HG03135 (cell line): ENCODE measurements around the gene CCDC142.
A peak's percentile ranks its signal among the peaks of the same experiment; 100 is the strongest.

ENCODE experiments used
- ATAC-seq: cut with Tn5 transposase; IDR thresholded peaks from one replicate; pipeline ENCODE4 v1.9.1; 2021; ENCODE audit warnings: mild to moderate bottlenecking, moderate library complexity; ENCODE audit not compliant: unreplicated experiment

The CCDC142 gene, protein sequence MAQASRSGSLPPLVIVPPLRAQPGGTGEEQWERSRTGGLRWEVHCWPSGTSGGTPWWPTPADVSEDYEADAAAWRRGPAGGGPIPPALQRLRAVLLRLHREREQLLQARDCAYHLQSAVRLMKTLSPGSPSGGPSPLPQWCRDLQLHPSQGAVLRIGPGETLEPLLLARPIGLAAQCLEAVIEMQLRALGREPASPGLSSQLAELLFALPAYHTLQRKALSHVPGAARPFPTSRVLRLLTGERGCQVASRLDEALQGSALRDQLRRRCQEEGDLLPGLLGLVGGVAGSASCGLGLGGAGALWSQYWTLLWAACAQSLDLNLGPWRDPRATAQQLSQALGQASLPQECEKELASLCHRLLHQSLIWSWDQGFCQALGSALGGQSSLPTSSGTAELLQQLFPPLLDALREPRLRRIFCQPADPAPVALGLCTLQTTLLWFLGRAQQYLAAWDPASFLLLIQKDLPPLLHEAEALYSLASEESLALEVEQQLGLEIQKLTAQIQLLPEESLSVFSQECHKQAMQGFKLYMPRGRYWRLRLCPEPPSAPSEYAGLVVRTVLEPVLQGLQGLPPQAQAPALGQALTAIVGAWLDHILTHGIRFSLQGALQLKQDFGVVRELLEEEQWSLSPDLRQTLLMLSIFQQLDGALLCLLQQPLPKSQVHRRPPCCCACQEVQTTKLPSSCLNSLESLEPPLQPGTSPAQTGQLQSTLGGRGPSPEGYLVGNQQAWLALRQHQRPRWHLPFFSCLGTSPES

DNA sequence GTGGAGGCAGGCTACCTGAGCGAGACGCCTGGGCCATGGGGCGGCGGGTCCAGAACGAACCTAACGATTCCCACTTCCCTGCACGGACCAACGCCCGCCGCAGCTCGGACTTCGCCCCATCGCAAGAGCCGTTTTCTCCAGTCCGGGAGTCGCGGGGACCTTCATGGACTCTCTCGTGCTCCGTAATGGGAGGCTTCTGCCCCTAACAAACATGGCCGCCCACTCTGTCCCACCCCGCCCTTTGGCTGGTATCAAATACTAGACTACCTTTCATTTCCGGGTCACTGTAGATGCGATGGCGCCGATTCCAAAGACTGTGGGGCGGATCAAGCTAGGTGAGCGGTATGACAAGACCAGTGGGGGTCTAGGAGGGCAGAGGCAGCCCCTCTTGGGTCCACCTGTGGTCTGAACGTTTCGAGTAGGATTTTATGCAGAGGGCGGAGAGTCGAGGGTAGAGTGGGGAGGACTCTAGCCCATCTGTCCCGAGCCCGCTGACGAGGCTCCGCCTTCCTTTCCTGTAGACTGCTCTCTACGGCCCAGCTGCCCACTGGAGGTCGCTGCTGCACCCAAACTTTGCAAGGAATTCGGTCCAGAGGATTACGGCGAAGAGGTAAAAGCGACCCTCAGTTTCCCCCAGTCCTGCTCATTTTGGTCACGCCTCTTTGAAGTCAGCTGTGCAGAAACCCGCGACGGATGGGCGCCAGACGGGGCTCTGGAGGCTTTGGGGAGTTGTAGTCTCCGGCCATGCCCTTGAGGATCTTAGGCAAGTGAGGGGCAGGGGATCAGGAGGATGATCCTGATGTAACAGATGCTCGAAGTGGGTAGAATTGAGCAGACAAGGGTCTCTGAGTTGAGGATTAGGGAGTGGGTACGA lies at the start of gene CCDC142, which contains the start of gene TTC31:
Gene CCDC142, minus strand, starts transcription at position 198 of the 874 bp plus-strand sequence. Its CDS starts 161 bp downstream, at position 37.
Gene TTC31, plus strand, starts transcription at position 281 of the 874 bp plus-strand sequence. Its CDS starts 15 bp downstream, at position 296.
- ATAC-seq, result peak; percentile 86

DNA sequence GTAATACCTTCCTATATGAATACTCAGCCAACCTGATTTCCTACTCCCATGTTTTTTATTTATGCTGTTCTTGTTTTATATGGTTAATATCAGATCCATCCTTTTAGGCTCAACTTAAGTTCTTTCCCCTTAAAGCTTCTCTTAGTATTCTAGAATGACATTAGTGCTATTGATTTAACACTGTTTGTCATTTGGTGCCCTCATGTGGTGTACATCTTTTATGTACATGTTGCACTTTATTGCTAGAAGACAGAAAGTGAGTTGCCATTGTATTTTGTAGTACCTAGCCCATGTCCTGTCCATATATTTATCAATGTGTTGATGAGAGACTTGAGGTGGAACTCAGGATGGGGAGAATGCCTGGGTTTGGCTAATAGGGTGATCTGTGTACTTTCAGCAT lies 49.4 kb upstream of the CCDC142 start:
- ATAC-seq, result no peak

DNA sequence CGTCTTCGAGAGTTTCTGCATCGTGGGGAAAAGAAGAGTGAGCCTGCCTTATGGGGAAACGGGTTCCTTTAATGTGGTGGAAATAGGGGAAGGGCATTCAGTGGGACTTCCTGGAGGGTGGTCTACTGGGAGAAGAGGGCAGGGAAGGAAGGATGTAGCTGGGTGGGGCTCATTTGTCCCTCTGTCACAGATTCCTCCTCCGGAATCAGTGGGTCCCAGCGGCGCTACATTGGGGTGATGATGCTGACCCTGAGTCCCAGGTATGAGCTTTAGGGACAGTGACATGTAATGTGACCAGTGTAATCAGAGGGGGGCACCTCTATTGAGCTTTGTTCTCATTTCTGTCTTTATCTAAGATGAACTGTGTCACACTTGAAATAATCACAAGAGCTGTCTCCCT lies 48.9 kb upstream of the CCDC142 start:
- ATAC-seq, result no peak

DNA sequence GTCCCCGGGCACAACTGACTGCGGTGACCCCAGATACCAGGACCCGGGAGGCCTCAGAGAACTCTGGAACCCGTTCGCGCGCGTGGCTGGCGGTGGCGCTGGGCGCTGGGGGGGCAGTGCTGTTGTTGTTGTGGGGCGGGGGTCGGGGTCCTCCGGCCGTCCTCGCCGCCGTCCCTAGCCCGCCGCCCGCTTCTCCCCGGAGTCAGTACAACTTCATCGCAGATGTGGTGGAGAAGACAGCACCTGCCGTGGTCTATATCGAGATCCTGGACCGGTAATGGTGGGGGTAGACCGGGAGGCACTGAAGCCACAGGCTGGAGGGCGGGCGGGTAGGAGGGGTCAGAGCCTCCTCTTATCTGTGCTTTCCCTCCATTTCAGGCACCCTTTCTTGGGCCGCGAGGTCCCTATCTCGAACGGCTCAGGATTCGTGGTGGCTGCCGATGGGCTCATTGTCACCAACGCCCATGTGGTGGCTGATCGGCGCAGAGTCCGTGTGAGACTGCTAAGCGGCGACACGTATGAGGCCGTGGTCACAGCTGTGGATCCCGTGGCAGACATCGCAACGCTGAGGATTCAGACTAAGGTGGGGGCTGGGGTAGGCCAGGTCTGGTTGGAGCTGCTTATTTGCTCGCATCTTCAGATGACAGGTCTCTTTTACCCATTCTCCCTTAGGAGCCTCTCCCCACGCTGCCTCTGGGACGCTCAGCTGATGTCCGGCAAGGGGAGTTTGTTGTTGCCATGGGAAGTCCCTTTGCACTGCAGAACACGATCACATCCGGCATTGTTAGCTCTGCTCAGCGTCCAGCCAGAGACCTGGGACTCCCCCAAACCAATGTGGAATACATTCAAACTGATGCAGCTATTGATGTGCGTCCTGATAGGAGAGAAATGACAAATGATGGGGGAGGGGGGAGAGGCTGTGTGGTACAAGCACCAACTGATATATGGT lies 47.7 kb upstream of the CCDC142 start:
- ATAC-seq, result peak; percentile 22

DNA sequence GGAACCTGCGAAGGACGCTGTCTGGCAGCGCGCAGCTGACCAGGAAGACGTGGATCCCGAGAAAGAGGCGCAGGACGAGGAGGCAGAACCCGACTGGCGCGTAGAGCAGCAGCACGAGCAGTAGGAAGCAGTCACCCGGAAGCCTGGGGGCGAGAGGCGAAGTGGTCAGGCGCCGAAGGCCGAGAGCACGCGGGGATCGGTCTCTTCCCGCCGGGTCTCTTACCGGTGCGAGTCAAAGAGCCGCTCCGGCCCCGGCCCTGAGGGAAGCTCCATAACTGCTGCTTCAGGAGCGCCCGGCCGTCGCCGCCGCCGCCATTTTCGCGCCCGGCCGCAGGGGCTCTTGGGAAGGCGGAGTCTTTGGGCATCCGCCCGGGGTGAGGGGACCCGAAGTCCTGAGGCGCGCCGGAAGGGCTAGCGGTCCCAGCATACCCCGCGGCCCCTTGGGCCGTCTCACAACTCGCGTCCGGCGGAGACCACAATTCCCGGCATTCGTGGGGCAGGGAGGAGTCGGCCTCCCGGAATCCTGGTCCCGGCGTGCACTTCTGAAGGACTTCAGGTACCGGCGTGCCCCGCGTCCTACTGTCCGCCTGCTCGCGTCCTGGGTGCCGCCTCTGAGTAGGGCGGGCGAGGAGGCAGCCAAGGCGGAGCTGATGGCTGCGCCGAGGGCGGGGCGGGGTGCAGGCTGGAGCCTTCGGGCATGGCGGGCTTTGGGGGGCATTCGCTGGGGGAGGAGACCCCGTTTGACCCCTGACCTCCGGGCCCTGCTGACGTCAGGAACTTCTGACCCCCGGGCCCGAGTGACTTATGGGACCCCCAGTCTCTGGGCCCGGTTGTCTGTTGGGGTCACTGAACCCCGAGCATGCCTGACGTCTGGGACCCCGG lies 46.8 kb upstream of the CCDC142 start, which contains the start of the genes AUP1 and HTRA2:
Gene AUP1, minus strand, starts transcription at position 350 of the 882 bp plus-strand sequence. Its CDS starts 77 bp downstream, at position 273.
Gene HTRA2, plus strand, starts transcription at position 577 of the 882 bp plus-strand sequence. Its CDS starts 74 bp downstream, at position 651.
- peak; percentile 80 for ATAC-seq

DNA sequence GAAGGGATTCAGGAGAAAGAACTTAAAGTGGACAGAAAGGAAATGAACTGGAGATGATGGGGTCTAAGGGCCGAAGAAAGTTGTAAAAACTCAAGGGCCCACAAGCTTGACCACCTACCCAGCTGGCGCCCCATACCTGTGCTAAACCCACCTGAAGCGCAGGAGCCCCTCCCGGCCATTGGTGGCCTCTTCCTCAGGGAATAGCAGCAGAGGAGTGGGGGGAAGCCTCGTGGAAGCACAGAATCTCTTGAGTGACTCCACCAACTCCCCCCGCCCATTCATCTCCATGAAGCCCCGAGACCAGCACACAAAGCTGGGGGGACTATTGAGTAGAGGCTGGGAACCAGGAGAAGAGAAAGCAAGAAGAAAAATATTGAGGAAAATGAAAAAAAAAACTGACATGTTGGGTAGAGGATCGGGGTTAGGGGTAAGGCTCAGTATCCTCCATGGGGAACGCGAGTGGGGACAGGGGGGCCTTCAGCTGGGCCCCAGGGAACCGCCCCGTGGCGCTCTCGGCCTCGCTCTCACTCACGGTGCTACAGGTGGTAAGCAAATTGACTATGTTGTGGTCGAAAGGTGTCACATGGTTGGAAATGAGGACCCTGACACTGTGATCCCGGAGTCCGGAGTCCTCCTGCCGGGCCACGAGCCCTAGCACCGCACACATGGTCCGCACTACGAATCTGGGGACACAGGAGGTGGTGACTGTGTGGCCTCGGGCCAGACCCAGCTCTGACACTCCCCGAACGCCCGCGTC lies 46.0 kb upstream of the CCDC142 start:
- ATAC-seq, result peak; percentile 10

DNA sequence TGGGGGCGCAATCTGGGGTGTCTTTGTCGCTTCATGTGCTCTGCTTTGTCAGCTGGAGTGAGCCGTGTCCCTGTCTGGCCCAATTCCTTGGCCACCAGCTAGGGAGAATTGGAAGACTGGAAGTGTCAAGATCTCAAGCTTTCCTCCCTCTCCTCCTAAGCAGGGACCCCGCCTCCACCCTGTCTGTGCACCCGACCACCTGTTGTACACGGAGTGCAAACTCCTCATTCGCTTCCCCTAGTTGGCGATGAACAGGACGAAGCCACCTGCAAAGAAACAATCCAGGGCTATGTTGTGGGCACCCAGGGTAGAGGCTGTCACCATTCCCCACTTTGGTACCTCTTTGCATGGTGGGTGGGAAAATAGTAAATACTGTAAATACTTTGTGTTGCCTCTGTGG lies 44.9 kb upstream of the CCDC142 start:
- ATAC-seq, result no peak

DNA sequence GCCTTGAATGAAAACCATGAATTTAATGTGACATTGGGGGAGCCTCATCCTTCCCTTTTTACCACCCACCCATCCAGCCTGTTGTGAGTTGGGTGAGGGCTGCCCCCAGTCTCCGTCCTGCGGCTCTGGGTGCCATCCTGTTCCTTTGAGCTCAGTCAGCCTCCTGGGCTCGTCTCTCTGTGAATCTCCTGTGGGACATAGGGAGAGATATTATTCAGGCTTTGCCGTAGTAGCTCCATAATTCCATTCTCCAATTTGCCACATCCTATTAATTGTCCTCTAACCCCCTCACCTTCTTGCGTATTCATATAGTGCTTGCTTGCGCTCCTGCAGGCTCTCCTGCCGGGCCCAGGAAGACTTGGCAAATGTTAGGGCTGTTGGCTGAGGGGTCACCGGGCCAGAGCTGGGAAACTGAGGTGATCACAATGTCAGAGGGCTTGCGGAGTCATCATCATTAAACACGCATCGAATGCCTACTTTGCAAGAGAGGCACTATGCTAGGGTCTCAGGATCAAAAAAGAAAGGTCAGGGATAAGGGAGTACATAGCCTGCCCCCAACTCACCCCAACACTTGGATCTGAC lies 43.9 kb upstream of the CCDC142 start:
- no peak for ATAC-seq

DNA sequence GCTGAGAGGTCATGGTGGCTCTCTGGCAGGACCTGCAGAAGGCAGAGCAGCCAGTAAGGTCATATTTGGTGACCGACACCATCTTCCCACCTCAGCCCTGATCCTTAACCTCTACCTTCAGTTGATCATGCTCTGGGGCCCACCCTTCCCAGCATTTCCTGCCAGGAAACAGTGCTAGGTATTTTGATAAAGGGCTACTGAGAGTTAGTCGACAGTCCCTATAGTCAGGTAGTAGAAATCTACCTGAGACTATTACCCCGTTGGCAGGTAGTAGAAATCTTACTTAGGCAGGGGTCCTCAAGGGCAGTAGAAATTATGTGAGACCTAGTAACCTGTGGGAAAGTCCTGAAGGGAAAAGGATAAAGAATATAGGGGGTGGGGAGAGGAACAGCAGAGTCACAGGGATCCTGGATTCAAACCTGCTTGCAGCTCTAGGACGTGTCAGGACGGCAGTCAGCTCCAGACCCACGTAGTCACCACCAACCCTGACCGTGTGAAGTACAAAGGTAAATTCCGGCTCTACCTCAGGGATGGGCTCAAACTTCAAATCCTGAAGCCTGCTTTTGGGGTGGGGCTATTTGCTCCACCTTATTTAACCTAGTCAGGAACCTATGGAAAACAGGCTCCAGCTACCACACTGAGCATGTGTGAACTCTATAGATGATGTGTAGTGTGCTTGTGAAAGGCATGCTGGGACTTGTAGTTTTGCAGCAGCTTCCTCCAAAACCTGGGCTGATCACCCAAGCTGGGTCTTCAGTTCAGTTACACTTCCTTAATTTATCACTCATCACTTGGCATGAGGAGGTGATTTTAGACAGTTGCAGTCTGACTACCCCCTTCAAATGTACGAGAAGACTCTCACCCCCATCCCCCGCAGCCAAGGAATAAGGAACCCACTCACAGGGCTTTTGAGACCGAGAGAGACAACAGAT lies 43.2 kb upstream of the CCDC142 start, which contains the start of gene DQX1:
Gene DQX1, minus strand, starts transcription at position 515 of the 932 bp plus-strand sequence. Its CDS starts 502 bp downstream, at position 13.
- ATAC-seq, result no peak

DNA sequence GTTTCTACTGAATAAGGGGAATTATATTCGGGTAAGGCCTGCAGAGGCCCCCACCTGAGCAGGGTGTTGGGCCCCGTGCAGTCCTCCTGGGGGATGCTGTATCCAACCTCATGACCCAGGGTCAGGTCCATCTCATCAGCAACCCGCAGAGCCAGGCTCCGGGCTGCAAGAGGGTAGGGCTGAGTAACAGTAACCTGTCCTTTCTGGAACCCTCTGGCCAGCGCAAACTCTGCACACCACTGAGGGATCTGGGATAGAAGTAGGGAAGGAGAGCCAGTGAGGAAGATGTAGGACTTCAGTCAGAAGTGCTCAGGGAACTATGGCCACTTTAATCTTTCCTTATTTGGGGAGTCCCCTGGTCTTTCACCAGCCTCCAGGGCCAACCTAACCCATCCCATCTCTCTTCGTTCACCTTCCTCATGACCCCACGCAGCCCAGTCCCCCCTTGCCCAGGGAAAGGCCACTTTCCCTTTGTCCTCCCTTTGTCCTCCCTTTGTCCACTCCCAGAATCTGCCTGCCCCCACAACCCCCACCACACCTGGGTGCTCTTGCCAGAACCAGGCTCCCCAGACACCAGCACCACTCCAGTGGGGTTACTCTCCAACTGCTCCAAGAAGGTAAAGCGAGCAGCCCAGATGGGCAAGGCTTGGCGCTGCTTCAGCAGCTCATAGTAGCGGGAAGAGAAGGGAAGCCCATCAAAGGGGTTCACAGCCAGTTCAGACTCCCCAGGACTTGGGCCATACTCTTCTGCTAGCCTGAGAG lies 42.3 kb upstream of the CCDC142 start:
- no peak for ATAC-seq

DNA sequence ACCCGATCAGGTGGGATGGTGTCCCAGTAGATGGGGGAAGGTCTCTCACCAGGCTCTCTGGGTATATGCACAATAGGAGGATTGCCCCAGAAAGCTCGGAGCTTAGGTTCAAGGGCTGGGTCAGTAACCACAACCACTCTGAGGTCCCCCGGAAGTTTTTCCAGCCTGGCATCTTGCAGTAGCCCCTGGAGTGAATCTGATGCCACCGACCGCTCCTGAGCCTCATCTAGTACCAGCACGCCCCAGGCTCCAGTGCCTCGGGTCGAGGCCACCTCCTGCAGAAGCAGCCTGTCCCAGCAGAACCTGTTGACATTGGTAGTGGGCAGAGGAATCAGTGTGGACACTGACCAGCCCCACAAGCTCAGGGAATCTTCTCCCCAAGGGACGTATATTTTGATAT lies 41.2 kb upstream of the CCDC142 start:
- ATAC-seq, result no peak

DNA sequence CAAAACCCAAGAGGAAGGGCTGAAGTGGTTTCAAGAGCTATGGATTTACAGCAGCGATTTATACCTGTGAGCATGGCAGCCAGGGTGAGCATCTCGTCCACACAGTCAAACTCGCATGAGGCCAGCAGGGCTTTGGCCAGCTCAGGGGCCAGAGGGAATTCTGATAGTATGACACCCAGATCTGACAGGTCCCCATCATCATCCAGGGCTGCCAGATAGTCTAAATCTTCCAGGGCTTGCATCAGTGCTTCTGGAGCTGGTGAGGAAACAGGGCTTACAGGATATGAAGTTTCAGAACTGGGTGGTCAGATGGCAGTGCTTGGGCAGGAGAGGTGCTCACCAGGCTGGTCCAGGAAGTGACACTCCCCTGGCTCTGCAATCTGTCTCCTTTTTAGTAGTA lies 39.7 kb upstream of the CCDC142 start:
- no peak for ATAC-seq

DNA sequence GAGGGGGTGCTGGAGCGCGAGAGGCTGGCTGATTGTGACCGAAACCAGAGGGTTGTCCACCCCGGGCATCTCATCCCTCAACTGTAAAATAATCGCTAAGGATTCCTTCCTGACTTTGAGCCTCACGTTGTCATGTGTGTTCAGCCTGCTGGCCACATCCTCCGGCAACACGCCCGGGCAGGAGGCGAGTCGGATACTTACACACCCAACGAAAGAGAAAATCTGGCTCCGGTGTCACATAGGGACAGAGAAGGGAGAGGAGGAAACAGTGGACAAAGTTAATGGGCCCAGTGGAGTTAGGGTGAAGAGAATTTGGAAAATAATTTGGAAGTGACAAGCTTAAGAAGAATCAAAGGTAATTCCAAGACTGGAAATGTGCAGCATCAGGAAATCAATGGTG lies 33.9 kb upstream of the CCDC142 start:
- ATAC-seq, result no peak

DNA sequence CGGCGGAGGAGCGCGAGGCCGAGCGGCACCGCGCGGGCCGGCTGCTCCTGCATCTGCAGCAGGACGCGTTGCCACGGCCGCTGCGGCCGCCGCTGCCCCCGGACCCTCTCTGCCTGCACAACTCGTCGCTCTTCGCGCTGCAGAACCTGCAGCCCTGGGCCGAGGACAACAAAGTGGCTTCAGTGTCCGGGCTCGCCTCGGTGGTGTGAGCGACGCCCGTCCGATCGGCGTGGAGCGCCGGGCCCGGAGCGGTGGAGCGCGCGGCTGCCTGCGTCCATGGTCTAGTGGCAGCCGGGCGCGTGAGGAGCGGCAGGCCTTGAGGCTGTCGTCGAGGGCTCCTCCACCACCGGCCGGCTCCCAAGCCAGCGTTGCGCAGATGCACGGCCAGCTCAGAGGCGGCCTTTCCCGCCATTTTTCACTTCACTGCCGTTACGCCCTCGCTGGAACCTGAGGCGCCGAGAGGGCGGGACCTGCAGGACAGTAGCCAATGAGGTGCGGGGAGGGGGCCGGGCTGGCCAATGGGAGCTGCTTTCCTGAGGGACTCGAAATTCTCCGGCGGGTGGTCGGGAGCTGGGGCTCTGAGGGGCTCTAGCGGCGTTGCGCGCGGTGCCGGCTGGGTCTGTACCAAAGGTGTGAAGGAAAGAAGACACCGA lies 33.3 kb upstream of the CCDC142 start:
- no peak for ATAC-seq
